GM19043 (cell line): ENCODE results near the gene GALNT18.

ENCODE experiments used
- ATAC-seq: cut with Tn5 transposase; IDR thresholded peaks from one replicate; pipeline ENCODE4 v1.9.1; 2021; ENCODE audit warnings: low read depth; ENCODE audit not compliant: unreplicated experiment

The GALNT18 gene

GRCh38 chr11:11421509-11421908 is 200.3 kb downstream of the GALNT18 start:
- ATAC-seq = no peak

DNA sequence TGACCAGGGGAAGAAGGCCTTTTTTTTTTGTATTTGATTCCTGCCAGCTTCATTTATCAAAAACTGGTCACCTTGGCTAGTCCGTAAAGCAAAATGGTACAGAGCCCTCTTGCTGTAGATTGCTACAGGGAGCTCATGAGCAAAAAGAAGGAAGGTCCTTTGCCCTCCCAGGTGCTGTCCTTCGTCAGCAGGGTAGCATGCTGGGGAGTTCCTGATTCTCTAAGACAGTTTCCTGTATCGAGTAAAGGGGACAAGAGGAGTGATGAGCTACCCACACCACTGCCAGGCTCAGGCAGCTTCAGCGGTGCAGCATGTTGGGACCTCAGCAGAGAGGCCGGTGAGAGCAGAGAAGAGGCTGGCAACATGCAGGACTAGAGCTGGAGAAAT is 200.9 kb downstream of the GALNT18 start:
- no peak for ATAC-seq

GRCh38 chr11:11420191-11420898 is 201.5 kb downstream of the GALNT18 start:
- no peak for ATAC-seq

- no peak for ATAC-seq
These were observed 202.1 kb downstream of the GALNT18 start for GRCh38 chr11:11419747-11420146.

GRCh38 chr11:11416917-11417316 is 204.9 kb downstream of the GALNT18 start:
- no peak for ATAC-seq

GRCh38 chr11:11416502-11416901 is 205.3 kb downstream of the GALNT18 start:
- ATAC-seq = no peak

DNA sequence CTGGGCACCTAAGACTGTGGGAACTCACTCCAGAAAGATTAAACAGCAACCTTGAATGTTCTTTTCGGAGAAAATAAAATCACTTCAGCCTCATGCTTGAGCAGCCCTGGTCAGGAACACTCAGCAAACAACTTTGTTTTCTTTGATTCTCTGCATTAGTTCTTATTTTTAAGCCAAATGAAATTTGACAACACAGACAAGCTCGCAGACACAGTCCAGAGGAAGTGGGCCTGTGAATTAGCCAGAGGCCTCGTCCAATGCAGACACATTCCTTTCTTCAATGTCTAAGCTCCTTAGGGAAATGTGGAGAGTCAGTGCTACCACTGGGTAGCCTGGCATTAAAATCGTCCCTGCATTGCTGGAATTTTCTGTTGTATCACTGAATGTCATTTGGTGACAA is 205.9 kb downstream of the GALNT18 start:
- ATAC-seq = no peak

- ATAC-seq = no peak
These were observed 206.8 kb downstream of the GALNT18 start for GRCh38 chr11:11414996-11415395.

DNA sequence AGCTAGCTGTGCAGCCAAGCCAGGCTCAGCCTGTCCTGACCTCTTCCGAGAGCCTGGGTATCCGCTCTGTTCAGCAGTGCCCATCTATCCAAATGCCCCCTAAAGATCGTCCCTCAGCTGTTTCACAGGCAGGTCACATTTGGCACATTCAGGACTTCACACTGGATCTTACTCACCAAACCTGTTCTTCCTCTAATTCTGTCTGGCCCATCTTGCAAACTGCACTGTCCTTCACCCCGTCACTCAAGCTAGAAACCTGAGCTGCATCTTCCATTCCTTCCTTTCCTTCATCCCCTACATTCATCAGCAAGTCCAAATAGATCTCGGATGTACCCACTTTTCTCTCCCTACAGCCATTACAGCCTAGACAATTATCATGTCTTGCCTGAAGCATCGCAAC is 208.0 kb downstream of the GALNT18 start:
- ATAC-seq = no peak

DNA sequence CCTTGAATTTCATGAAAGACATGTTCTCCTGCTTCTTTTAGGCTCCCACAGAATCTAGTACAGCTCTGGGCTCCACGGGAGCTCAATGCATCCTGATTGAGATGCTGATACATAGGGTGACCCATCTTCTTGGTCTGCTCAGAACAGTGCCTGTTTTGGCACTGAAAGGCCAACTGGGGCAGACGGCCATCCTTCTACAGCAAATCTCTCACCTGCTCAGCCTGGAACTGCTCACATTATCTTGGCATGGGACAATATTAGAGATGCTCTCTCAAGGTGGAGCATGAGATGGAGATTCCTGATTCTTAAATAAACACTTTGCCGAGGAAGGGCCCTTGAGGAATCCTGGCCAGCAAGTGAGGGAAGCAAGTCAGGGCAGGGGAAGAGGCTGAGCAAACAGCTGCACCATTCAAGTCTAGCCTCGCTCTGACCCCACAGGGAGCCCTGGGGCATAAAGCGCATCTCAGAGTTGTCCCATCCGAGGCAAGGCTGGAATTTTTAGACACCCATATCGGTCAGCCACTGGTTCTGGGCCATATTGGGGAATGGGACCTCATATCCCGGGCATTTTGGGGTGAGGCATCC is 210.3 kb downstream of the GALNT18 start:
- no peak for ATAC-seq

GRCh38 chr11:11409901-11410300 is 211.9 kb downstream of the GALNT18 start:
- no peak for ATAC-seq

DNA sequence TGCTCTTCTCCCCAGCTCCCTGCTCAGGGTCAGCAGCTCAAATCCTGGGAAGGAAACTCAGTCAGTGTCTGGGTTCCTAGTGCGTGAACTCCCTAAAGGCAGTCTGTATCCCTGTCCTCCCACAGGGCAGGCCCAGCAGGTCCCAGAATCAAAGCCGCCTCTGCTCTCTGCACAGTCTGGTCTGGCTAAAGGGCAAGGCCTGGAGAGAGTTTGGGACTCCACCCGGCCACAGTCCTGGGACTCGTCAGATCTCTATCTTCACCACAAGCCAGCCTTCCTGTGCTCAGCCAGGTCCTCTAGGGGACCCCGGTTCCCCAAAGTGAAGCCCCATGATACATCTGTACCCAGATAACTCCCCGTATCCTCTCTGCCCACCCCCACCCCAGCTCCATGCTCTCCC is 212.6 kb downstream of the GALNT18 start:
- ATAC-seq = no peak

DNA sequence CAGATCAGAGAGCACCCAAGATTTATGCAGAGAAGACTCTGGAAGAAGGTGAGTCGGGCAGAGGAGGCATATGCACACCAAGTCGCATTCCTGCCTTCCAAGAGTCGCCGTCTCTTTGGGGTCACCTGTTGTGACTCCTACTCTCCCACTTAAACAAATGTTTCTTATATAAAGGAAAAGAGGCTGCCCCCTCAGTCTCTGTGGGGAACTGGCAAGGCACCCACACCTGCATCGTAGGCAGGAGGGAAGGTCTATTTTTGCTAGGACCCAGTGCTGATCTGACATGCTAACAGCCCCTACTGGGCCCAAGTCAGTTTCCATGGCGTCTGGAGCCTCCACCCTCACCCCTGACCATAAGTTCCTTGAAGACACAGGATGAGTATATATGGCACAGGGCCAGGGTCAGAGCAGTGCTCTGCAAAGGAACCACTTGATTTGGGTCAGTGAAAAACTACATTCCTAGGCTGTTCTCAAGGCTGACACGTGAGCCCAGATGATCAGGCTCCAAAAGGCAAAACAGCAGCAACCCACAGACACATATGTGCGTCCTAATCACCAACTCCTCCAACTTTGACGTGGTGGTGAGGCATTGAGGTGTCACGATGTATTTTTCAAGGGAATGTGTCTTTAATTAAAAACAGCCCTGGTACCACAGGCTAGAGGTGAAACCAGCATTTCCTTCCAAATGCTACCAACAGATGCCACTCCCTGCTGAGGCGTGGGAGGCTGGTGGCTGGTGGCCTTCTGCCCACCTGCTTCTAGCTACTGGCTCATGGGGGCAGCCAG is 213.2 kb downstream of the GALNT18 start:
- no peak for ATAC-seq

GRCh38 chr11:11407763-11408084 is 214.1 kb downstream of the GALNT18 start:
- no peak for ATAC-seq

GRCh38 chr11:11407065-11407762 is 214.6 kb downstream of the GALNT18 start:
- no peak for ATAC-seq

DNA sequence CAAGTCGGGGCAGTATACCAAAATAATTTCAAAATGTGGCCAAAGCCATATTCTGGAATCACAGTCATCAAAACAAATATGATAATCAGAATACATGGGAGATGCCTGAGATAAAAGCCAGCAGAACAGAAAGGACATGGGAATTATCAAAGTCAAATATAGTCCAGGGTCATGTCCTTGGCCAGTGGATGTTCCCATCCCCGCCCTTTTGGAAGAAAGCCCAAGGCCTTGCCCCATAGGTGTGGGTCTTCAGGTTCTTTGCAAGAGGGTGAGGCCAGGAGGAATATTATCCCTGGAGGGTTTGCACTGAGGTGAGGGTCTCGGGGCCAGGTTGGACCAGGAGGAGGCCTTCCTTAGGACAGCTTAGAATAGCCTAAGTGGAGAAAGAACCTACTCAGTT is 215.2 kb downstream of the GALNT18 start:
- ATAC-seq = no peak

DNA sequence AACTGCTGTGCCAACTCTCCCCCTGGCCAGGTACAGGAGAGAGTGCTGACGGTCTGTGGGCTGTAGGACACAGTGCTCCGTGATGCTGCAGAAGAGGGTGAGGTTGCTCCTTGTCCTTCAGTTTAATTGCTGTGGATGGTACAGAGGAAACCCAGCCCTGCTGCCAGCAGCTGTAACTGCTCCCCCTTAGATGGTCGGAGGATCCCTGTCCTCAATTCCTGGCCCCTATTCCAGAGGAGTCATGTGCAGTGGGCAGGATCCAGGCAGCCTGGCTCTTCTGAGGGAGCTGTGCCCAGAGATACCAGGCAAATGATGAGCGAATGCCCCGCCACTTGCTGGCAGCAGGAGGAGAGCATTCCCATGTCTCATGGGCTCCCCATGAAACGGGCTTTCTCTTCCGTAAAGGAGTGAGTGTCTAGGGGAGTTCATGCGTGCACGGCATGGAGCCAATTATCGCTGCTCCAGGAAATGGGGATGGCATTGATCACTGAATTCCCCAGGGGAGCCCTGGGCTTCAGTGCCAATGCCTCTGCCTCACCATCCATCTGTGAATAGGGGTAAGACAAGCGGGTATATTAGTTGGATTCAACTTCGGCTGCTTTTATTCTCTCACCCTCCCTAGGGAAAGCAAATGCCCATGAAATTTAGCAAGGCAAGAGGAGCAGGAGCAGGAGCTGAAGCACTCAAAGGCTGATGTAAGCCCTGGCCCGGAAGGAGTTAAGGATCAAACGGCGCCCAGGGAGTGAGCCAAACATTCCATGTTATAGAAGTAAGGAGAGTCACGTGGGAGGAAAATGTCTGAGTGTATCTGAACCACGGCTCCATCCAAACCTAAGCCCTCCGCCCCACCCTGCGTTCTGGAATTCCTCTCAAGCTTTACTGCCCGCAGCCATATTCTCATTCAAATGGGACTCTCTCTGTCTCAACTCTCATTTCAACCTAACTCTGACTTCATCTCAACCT is 217.8 kb downstream of the GALNT18 start:
- no peak for ATAC-seq

DNA sequence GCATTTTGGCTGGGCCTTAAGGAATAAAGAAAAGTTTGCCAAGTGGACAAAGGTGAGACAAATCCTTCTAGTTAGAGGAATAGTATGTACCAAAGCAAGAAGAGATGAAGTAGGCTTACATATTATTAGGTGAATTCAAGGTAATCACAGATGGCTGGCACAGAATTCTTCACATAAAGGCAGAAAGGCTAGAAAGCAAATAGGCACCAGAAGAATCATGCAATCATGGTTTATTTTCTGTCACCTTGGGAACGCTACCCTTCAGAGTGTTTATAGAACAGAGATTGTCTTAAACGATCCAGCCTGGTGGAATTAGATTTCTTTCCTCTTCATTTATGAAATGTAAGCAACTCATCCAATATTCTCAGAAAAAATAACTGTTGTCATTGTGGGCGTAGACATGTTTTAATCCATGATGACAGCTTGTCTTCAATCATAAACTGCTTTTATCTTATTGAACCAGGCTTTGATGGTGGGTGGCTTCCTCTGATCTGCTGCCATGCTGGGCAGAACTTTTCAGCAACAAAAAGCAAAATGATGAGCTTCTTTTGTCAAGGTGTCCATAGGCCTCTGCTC is 219.8 kb downstream of the GALNT18 start:
- no peak for ATAC-seq

- ATAC-seq = no peak
These were observed 221.1 kb downstream of the GALNT18 start for GRCh38 chr11:11400635-11401232.
